Esophagus muscularis mucosa (tissue), 4 donors: ENCODE measurements around the gene ATP10A.
"Not testable (repeated sequence)": the region's sequence is repeated elsewhere in the genome, so short reads cannot be mapped to it uniquely, and the experiment has no call there.

Experiments used
- CTCF ChIP-seq, 3 experiments: fragments of 200-600 bp in 2 of 3; fragments of 450-650 bp in 1 of 3; sonication (generic) in 2 of 3; IDR thresholded peaks; one replicate each; pipeline ENCODE4 v1.5.1; 2017 to 2019; ENCODE audit warnings: antibody characterized with exemption in 3 of 3, mild to moderate bottlenecking in 2 of 3, moderate library complexity in 1 of 3
- EP300 ChIP-seq: sonication (generic); formaldehyde crosslinking; IDR thresholded peaks from one replicate; pipeline ENCODE4 v1.6.1; 2017; ENCODE audit warnings: antibody characterized with exemption
- POLR2A ChIP-seq: fragments of 450-650 bp; IDR thresholded peaks from one replicate; pipeline ENCODE4 v1.6.1; 2017; ENCODE audit warnings: antibody characterized with exemption, moderate library complexity, mild to moderate bottlenecking, low read depth
- POLR2AphosphoS5 ChIP-seq, 2 donors: sonication (generic); formaldehyde crosslinking; IDR thresholded peaks; one replicate each; pipeline ENCODE4 v1.6.1; 2017; ENCODE audit warnings: antibody characterized with exemption in 2 of 2

GRCh38 chr15:25758612-25759011 lies 104.5 kb downstream of the ATP10A start:
- not testable (repeated sequence) for TF ChIP-seq EP300; CTCF (IDR thresholded peaks at IDR 0.05); POLR2AphosphoS5 (IDR thresholded peaks at IDR 0.05); POLR2A
